ENCODE measurements around the gene EYA2. TPM values are rescaled to one million over a fixed set of nuclear protein-coding genes. Genes with fewer than 3 reads are reported as not detected.

EYA2 gene
- total and polyA plus RNA-seq, 4 donors = 0.17 to 0.54 (median 0.23) TPM; not detected in 1

- no peak for TF ChIP-seq CTCF (IDR thresholded peaks at IDR 0.05; ENCODE audit: low read depth, low read length, missing input control)
- no peak for TF ChIP-seq HNF4G (IDR thresholded peaks at IDR 0.05)
Observed at GRCh38 chr20:46851746-46852145, 42.9 kb upstream of the EYA2 start (continued).

DNA sequence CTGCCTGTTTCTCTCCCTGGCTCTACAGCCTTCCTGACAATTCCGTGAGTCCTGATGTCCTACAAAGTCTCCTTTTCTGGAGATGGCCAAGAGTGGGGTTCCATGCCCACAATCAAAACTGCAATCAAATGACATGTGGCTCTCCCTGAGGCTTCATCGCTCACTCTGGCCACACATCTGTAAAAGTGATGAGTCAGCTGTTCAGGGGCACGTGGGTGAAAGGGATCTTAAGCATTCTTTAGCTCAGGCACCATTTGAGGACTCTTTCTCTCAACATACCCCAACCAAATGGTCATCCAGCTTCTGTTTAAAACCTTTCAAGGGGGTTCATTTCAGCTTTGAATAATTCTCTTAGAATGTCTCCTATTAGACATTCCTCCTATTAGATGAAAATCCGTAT, 42.3 kb upstream of the EYA2 start:
- Histone ChIP-seq H3K9me3 (ENCODE audit: control insufficient read depth in 4 of 4, low read length in 3 of 4) (no peaks in the 10 kb centered on the region), H3K4me1 (ENCODE audit: control insufficient read depth in 4 of 4, insufficient read depth in 4 of 4, low read length in 3 of 4) (no peaks in the 10 kb centered on the region), H3K27ac (ENCODE audit: low read depth in 1 of 2, low read length in 2 of 2) (no peak overlapping the region), H3K4me3 (ENCODE audit: low read depth in 1 of 3, low read length in 3 of 3) (no peak overlapping the region), H3K9ac (ENCODE audit: low read depth in 1 of 2, low read length in 2 of 2) (no peak overlapping the region), H3K27me3 (ENCODE audit: control insufficient read depth in 4 of 4, insufficient read depth in 4 of 4, low read length in 3 of 4) (no peaks in the 10 kb centered on the region), H3K36me3 (ENCODE audit: control insufficient read depth in 4 of 4, insufficient read depth in 3 of 4, low read depth in 1 of 4, low read length in 3 of 4) (no peaks in the 10 kb centered on the region)
- TF ChIP-seq SP1 (IDR thresholded peaks at IDR 0.05) = no peak
- TF ChIP-seq NR2F2 (IDR thresholded peaks at IDR 0.05) = no peak
- TF ChIP-seq, protein P1, sequence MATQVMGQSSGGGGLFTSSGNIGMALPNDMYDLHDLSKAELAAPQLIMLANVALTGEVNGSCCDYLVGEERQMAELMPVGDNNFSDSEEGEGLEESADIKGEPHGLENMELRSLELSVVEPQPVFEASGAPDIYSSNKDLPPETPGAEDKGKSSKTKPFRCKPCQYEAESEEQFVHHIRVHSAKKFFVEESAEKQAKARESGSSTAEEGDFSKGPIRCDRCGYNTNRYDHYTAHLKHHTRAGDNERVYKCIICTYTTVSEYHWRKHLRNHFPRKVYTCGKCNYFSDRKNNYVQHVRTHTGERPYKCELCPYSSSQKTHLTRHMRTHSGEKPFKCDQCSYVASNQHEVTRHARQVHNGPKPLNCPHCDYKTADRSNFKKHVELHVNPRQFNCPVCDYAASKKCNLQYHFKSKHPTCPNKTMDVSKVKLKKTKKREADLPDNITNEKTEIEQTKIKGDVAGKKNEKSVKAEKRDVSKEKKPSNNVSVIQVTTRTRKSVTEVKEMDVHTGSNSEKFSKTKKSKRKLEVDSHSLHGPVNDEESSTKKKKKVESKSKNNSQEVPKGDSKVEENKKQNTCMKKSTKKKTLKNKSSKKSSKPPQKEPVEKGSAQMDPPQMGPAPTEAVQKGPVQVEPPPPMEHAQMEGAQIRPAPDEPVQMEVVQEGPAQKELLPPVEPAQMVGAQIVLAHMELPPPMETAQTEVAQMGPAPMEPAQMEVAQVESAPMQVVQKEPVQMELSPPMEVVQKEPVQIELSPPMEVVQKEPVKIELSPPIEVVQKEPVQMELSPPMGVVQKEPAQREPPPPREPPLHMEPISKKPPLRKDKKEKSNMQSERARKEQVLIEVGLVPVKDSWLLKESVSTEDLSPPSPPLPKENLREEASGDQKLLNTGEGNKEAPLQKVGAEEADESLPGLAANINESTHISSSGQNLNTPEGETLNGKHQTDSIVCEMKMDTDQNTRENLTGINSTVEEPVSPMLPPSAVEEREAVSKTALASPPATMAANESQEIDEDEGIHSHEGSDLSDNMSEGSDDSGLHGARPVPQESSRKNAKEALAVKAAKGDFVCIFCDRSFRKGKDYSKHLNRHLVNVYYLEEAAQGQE (IDR thresholded peaks at IDR 0.05) = no peak
- TF ChIP-seq HNF4G (IDR thresholded peaks at IDR 0.05) = no peak
- TF ChIP-seq FOXA2 (IDR thresholded peaks at IDR 0.05) = no peak
- no peak for TF ChIP-seq MAX (IDR thresholded peaks at IDR 0.05)
- no peak for TF ChIP-seq ATF3 (IDR thresholded peaks at IDR 0.05)
- no peak for TF ChIP-seq RAD21 (IDR thresholded peaks at IDR 0.05)
- TF ChIP-seq RXRA (IDR thresholded peaks at IDR 0.05) = no peak
- no peak for TF ChIP-seq HNF4A (conservative IDR thresholded peaks at IDR 0.05)
- TF ChIP-seq JUND (IDR thresholded peaks at IDR 0.05) = no peak
- no peak for TF ChIP-seq GABPA (IDR thresholded peaks at IDR 0.05 in 1 of 2, conservative IDR thresholded peaks at IDR 0.05 in 1 of 2)
- no peak for TF ChIP-seq CTCF (IDR thresholded peaks at IDR 0.05; ENCODE audit: low read depth, low read length, missing input control)
- TF ChIP-seq, protein P2, sequence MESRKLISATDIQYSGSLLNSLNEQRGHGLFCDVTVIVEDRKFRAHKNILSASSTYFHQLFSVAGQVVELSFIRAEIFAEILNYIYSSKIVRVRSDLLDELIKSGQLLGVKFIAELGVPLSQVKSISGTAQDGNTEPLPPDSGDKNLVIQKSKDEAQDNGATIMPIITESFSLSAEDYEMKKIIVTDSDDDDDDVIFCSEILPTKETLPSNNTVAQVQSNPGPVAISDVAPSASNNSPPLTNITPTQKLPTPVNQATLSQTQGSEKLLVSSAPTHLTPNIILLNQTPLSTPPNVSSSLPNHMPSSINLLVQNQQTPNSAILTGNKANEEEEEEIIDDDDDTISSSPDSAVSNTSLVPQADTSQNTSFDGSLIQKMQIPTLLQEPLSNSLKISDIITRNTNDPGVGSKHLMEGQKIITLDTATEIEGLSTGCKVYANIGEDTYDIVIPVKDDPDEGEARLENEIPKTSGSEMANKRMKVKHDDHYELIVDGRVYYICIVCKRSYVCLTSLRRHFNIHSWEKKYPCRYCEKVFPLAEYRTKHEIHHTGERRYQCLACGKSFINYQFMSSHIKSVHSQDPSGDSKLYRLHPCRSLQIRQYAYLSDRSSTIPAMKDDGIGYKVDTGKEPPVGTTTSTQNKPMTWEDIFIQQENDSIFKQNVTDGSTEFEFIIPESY (IDR thresholded peaks at IDR 0.05) = no peak
- no peak for DNase-seq (ENCODE audit: low spot score)
- 67% methylated on average over 4 of the region's 4 CpGs for WGBS
